PC-3 (cell line): Measurements from ENCODE around the gene RILPL2.
"Not testable (repeated sequence)": the region's sequence is repeated elsewhere in the genome, so short reads cannot be mapped to it uniquely, and the experiment has no call there.

Experiments used
- EZH2 ChIP-seq: fragments of 300-600 bp; sonication (generic); IDR thresholded peaks from one replicate; pipeline ENCODE4 v1.6.1; 2017; ENCODE audit warnings: antibody characterized with exemption, mild to moderate bottlenecking, low read length; ENCODE audit not compliant: unreplicated experiment
- TF ChIP-seq, protein P1 (sequence below): fragments of 300-600 bp; sonication (generic); conservative IDR thresholded peaks from 2 replicates; pipeline ENCODE4 v1.5.1; 2017; ENCODE audit warnings: antibody characterized with exemption, low read depth, mild to moderate bottlenecking, low read length

GRCh38 chr12:123463174-123463573 lies 26.7 kb upstream of the RILPL2 start:
- TF ChIP-seq, protein P1, sequence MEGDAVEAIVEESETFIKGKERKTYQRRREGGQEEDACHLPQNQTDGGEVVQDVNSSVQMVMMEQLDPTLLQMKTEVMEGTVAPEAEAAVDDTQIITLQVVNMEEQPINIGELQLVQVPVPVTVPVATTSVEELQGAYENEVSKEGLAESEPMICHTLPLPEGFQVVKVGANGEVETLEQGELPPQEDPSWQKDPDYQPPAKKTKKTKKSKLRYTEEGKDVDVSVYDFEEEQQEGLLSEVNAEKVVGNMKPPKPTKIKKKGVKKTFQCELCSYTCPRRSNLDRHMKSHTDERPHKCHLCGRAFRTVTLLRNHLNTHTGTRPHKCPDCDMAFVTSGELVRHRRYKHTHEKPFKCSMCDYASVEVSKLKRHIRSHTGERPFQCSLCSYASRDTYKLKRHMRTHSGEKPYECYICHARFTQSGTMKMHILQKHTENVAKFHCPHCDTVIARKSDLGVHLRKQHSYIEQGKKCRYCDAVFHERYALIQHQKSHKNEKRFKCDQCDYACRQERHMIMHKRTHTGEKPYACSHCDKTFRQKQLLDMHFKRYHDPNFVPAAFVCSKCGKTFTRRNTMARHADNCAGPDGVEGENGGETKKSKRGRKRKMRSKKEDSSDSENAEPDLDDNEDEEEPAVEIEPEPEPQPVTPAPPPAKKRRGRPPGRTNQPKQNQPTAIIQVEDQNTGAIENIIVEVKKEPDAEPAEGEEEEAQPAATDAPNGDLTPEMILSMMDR, result not testable (repeated sequence)
- TF ChIP-seq EZH2, result not testable (repeated sequence)
